GM12878 (cell line): ENCODE data around the gene LRRTM3. TPM values are rescaled to one million over a fixed set of nuclear protein-coding genes. Genes with fewer than 3 reads are reported as not detected.

Experiments used
- ATAC-seq: fragments of 200-7000 bp; cut with Tn5 transposase; 3 replicates; pipeline ENCODE4 v1.9.1; 2020; ENCODE audit warnings: mild to moderate bottlenecking, moderate library complexity
- BruUV-seq: library from RNA; stranded (reverse); fragments of 400-500 nt; replicated peaks from 2 replicates; lab custom pipeline; 2021; lab: Mats Ljungman, UMichigan
- CTCF ChIA-PET: fragments of 300-600 bp; sonication (Branson Sonifier 250); formaldehyde crosslinking; extraction: SDS; loops from one replicate; lab custom pipeline; 2021; ENCODE audit warnings: inconsistent platforms; lab: Yijun Ruan, JAX
- POLR2A ChIA-PET: fragments of 350-600 bp; formaldehyde crosslinking; extraction: SDS; loops from one replicate; lab custom pipeline; 2021; ENCODE audit warnings: inconsistent platforms; lab: Charles Lee
- RAD21 ChIA-PET: fragments of 300-600 bp; sonication (Branson Sonifier 250); formaldehyde crosslinking; loops from one replicate; lab custom pipeline; 2023; ENCODE audit warnings: antibody characterized with exemption; ENCODE audit not compliant: unreplicated experiment; lab: Charles Lee
- SMC1A ChIA-PET: fragments of 300-600 bp; sonication (Branson Sonifier 250); formaldehyde crosslinking; loops from one replicate; lab custom pipeline; 2023; ENCODE audit not compliant: unreplicated experiment, uncharacterized antibody; lab: Charles Lee
- DNase-seq: peaks from one replicate; pipeline ENCODE4 v3.0.0-alpha.2; 2011; ENCODE audit warnings: low read depth, low spot score
- FAIRE-seq: peaks from 3 replicates; lab custom pipeline; 2011; peaks lifted over from hg19 to GRCh38; lab: Jason Lieb, UNC
- H2AFZ ChIP-seq: 2 replicates; pipeline ENCODE4 v1.6.0; 2011; ENCODE audit warnings: low read depth, low read length, control low read depth; ENCODE audit not compliant: control insufficient read depth
- H3K27ac ChIP-seq: 2 replicates; pipeline ENCODE4 v1.5.1; 2011; ENCODE audit warnings: control low read depth; ENCODE audit not compliant: control insufficient read depth, insufficient read depth
- H3K27me3 ChIP-seq, 2 experiments: replicated peaks in 1 of 2; 2 replicates each; pipeline versions ENCODE4 v1.6.0 to v1.6.1; 2011; ENCODE audit warnings: low read length in 1 of 2; ENCODE audit not compliant: control insufficient read depth in 2 of 2, insufficient read depth in 2 of 2
- H3K36me3 ChIP-seq, 2 experiments: 2 replicates each; pipeline ENCODE4 v1.5.1; 2011; ENCODE audit warnings: low read length in 1 of 2; ENCODE audit not compliant: control insufficient read depth in 2 of 2, insufficient read depth in 2 of 2
- H3K4me1 ChIP-seq: 2 replicates; pipeline ENCODE4 v1.6.1; 2011; ENCODE audit warnings: mild to moderate bottlenecking, low read length, moderate library complexity, mixed read lengths; ENCODE audit not compliant: control insufficient read depth, insufficient read depth
- H3K4me2 ChIP-seq: 2 replicates; pipeline ENCODE4 v1.6.0; 2011; ENCODE audit warnings: control low read depth; ENCODE audit not compliant: control insufficient read depth, insufficient read depth
- H3K4me3 ChIP-seq: fragments of 200-600 bp; sonication (generic); 2 replicates; pipeline ENCODE4 v1.5.1; 2016
- H3K79me2 ChIP-seq: 2 replicates; pipeline ENCODE4 v1.6.0; 2011; ENCODE audit warnings: low read length; ENCODE audit not compliant: control insufficient read depth, insufficient read depth
- H3K9ac ChIP-seq: 2 replicates; pipeline ENCODE4 v1.8.0; 2011; ENCODE audit warnings: low read length, control low read depth, mixed read lengths; ENCODE audit not compliant: control insufficient read depth, insufficient read depth
- H3K9me3 ChIP-seq: replicated peaks from 3 replicates; pipeline ENCODE4 v1.5.1; 2011; ENCODE audit warnings: mild to moderate bottlenecking, low read length; ENCODE audit not compliant: control insufficient read depth, insufficient read depth
- H4K20me1 ChIP-seq: 2 replicates; pipeline ENCODE4 v1.6.0; 2011; ENCODE audit not compliant: control insufficient read depth, insufficient read depth
- CBX5 ChIP-seq: sonication (generic); IDR thresholded peaks from 2 replicates; pipeline ENCODE4 v1.6.1; 2016; ENCODE audit warnings: low read depth, moderate library complexity, mild to moderate bottlenecking, inconsistent platforms
- CEBPB ChIP-seq, 2 experiments: fragments of 150-350 bp in 1 of 2; IDR thresholded peaks; 2 replicates each; pipeline ENCODE4 v1.6.1; 2012 to 2014; ENCODE audit warnings: low read depth in 2 of 2, low read length in 2 of 2, borderline replicate concordance in 1 of 2, inconsistent platforms in 1 of 2
- CHD2 ChIP-seq: IDR thresholded peaks from 2 replicates; pipeline ENCODE4 v1.6.1; 2011; ENCODE audit warnings: low read depth, low read length, improper control_type of control experiment, borderline replicate concordance
- FOXK2 ChIP-seq: fragments of 450-650 bp; IDR thresholded peaks from 2 replicates; pipeline ENCODE4 v1.6.1; 2017; ENCODE audit warnings: mild to moderate bottlenecking, moderate library complexity
- FOXM1 ChIP-seq: IDR thresholded peaks from 2 replicates; pipeline ENCODE4 v1.6.1; 2012; ENCODE audit warnings: low read depth, mild to moderate bottlenecking, inconsistent platforms, low read length, moderate library complexity
- IRF4 ChIP-seq: IDR thresholded peaks from 2 replicates; pipeline ENCODE4 v1.6.1; 2011; ENCODE audit warnings: low read depth, low read length
- LARP7 ChIP-seq: fragments of 450-650 bp; IDR thresholded peaks from 2 replicates; pipeline ENCODE4 v1.6.1; 2017; ENCODE audit warnings: mild to moderate bottlenecking
- NR2C2 ChIP-seq: IDR thresholded peaks from 2 replicates; pipeline ENCODE4 v1.6.1; 2011; ENCODE audit warnings: borderline replicate concordance, low read depth; ENCODE audit not compliant: control insufficient read depth, insufficient read length
- NR2F1 ChIP-seq: fragments of 450-650 bp; conservative IDR thresholded peaks from 2 replicates; pipeline ENCODE4 v1.6.1; 2017; ENCODE audit warnings: mild to moderate bottlenecking
- POU2F2 ChIP-seq: IDR thresholded peaks from 3 replicates; pipeline ENCODE4 v1.6.1; 2011; ENCODE audit warnings: low read depth, mild to moderate bottlenecking, low read length, borderline replicate concordance
- SIN3A ChIP-seq: IDR thresholded peaks from 2 replicates; pipeline ENCODE4 v1.6.1; 2012; ENCODE audit warnings: low read depth, low read length, improper control_type of control experiment
- SREBF1 ChIP-seq: IDR thresholded peaks from 2 replicates; pipeline ENCODE4 v1.6.1; 2012; ENCODE audit warnings: mild to moderate bottlenecking, low read length
- SUPT20H ChIP-seq: IDR thresholded peaks from 2 replicates; pipeline ENCODE4 v1.6.1; 2011; ENCODE audit warnings: low read depth, mild to moderate bottlenecking, low read length, moderate library complexity, borderline replicate concordance; ENCODE audit not compliant: control insufficient read depth
- TARDBP ChIP-seq: IDR thresholded peaks from 2 replicates; pipeline ENCODE4 v1.6.1; 2016; ENCODE audit warnings: borderline replicate concordance
- TCF3 ChIP-seq: IDR thresholded peaks from 2 replicates; pipeline ENCODE4 v1.6.1; 2012; ENCODE audit warnings: low read depth, mild to moderate bottlenecking, low read length, borderline replicate concordance; ENCODE audit not compliant: insufficient read depth
- ZBTB33 ChIP-seq: fragments of 450-650 bp; IDR thresholded peaks from 2 replicates; pipeline ENCODE4 v1.6.1; 2017; ENCODE audit warnings: mild to moderate bottlenecking
- ZNF207 ChIP-seq: fragments of 450-650 bp; IDR thresholded peaks from 2 replicates; pipeline ENCODE4 v1.6.1; 2014; ENCODE audit warnings: antibody characterized with exemption, mild to moderate bottlenecking, borderline replicate concordance
- ZNF217 ChIP-seq: fragments of 450-650 bp; IDR thresholded peaks from 2 replicates; pipeline ENCODE4 v1.6.1; 2017; ENCODE audit warnings: antibody characterized with exemption, mild to moderate bottlenecking
- WGBS: methylation state at CpG from one replicate; pipeline ENCODE4 v1.1.6; 2016; ENCODE audit warnings: low lambda C conversion rate; ENCODE audit not compliant: insufficient replicate concordance, insufficient coverage; ENCODE audit errors: missing lambda C conversion rate; 5-methylcytosine and 5-hydroxymethylcytosine counted together
- in situ Hi-C: fragments of 300-500 bp; cut with MboI; formaldehyde crosslinking; loops from 9 replicates; pipeline ENCODE4 v1.14.3; 2018; ENCODE audit warnings: mixed read lengths
- intact Hi-C: fragments of 100-400 bp; cut with micrococcal nuclease; formaldehyde crosslinking; loops from one replicate; pipeline ENCODE4 v1.14.2; 2022; ENCODE audit not compliant: unreplicated experiment
- polyA plus RNA-seq, 11 experiments: library from polyadenylated mRNA; depleted of rRNA in 4 of 11; unstranded in 6 of 11; stranded (reverse) in 5 of 11; fragments of >200 nt; fragmentation: Nextera tagmentation in 4 of 11; fragmentation: Illumina TruSeq in 1 of 11; extraction: Ambion mirVana in 4 of 11; extraction: Trizol in 1 of 11; gene quantifications; 1 replicate in 1 of 11; 2 replicates in 10 of 11; pipeline versions ENCODE4 v1.2.1 to v1.2.3, GENCODE V29; 2011 to 2016; ENCODE audit warnings: inconsistent platforms in 2 of 11, missing spikeins in 2 of 11, low read depth in 1 of 11
- total RNA-seq, 4 experiments: library from RNA; depleted of rRNA in 3 of 4; stranded (reverse); fragments of >200 nt in 3 of 4; fragmentation: Illumina TruSeq in 1 of 4; extraction: Trizol in 1 of 4; gene quantifications; 2 replicates each; pipeline versions ENCODE4 v1.2.1 to v1.2.3, GENCODE V29; 2013 to 2021
- TF ChIP-seq, protein P1 (sequence below): IDR thresholded peaks from 2 replicates; pipeline ENCODE4 v1.6.1; 2012; ENCODE audit warnings: improper control_type of control experiment, low read depth, low read length; ENCODE audit not compliant: insufficient replicate concordance

LRRTM3 gene
- total and polyA plus RNA-seq, 10 of the 15 experiments (the other 5 are each of a cell fraction or from before 2014, with no cell fraction given), result not detected

DNA sequence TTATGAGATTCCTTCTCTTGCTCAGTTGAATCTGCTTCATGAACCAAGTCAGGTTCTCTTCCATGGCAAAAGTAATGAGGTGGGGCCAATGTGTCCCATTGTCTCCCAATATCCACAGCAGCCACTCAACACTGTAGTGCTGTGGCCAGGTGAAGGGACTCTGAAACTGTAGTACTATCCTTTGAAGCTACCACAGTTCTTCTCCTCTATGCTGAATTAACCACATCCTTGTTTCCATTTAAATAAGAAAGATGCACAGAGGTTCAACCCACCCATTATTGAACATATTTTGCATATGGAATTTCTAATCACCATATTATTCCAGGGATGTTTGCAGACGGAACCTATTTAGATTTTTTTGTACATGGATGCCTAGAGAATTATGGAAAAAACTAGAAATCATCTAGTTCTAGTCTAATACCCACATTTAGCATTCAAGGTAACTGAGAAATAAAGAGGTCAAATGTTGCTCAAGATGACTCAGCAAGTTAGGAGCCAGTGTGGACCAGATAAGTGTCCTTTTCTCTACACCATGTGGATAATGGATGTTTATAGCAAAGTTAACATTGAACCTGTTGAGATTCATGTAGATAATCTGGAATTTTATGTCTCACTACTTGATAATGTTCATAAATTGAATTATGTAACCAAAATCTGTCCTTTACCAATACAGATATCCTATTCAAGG is 64.5 kb downstream of the LRRTM3 start:
- no peak overlapping the region for H3K4me3 ChIP-seq
- no peaks in the 10 kb centered on the region for H3K36me3 ChIP-seq
- no peaks in the 10 kb centered on the region for H3K9me3 ChIP-seq
- DNase-seq, result no peak
- RAD21 ChIA-PET, result interaction anchor here (0.6 to 1.4 kb wide), 2 partner anchors 63 to 789 kb away, joined by 3 read pairs; no protein-coding TSS in a partner anchor
- H3K27ac ChIP-seq, result no peak overlapping the region
- no peak overlapping the region for H3K4me2 ChIP-seq
- no peaks in the 10 kb centered on the region for H4K20me1 ChIP-seq
- ATAC-seq, result no peak
- POLR2A ChIA-PET, result no interaction called here
- in situ Hi-C loops, result no loop called here
- H3K79me2 ChIP-seq, result no peaks in the 10 kb centered on the region
- H3K4me1 ChIP-seq, result no peaks in the 10 kb centered on the region
- no peak overlapping the region for H3K9ac ChIP-seq
- SMC1A ChIA-PET, result interaction anchor here (0.9 to 1.3 kb wide), 3 partner anchors 59 to 86 kb away, joined by 3 to 4 read pairs (median 4); partner anchors contain the start of gene LRRTM3
- no peaks in the 10 kb centered on the region for H3K27me3 ChIP-seq
- CTCF ChIA-PET, result interaction anchor here (0.8 to 1.5 kb wide), 2 partner anchors 9 to 12 kb away, joined by 3 to 4 read pairs; no protein-coding TSS in a partner anchor
- intact Hi-C loops, result no loop called here
- BruUV-seq, result no TSS peak
- no peak overlapping the region for H2AFZ ChIP-seq
- FAIRE-seq, result no peak
- 0% methylated on average over 1 of the region's 1 CpG for WGBS
- TF ChIP-seq ZNF207, result no peak
- no peak for TF ChIP-seq TCF3
- TF ChIP-seq ZBTB33, result no peak
- no peak for TF ChIP-seq NR2F1
- TF ChIP-seq, protein P1, sequence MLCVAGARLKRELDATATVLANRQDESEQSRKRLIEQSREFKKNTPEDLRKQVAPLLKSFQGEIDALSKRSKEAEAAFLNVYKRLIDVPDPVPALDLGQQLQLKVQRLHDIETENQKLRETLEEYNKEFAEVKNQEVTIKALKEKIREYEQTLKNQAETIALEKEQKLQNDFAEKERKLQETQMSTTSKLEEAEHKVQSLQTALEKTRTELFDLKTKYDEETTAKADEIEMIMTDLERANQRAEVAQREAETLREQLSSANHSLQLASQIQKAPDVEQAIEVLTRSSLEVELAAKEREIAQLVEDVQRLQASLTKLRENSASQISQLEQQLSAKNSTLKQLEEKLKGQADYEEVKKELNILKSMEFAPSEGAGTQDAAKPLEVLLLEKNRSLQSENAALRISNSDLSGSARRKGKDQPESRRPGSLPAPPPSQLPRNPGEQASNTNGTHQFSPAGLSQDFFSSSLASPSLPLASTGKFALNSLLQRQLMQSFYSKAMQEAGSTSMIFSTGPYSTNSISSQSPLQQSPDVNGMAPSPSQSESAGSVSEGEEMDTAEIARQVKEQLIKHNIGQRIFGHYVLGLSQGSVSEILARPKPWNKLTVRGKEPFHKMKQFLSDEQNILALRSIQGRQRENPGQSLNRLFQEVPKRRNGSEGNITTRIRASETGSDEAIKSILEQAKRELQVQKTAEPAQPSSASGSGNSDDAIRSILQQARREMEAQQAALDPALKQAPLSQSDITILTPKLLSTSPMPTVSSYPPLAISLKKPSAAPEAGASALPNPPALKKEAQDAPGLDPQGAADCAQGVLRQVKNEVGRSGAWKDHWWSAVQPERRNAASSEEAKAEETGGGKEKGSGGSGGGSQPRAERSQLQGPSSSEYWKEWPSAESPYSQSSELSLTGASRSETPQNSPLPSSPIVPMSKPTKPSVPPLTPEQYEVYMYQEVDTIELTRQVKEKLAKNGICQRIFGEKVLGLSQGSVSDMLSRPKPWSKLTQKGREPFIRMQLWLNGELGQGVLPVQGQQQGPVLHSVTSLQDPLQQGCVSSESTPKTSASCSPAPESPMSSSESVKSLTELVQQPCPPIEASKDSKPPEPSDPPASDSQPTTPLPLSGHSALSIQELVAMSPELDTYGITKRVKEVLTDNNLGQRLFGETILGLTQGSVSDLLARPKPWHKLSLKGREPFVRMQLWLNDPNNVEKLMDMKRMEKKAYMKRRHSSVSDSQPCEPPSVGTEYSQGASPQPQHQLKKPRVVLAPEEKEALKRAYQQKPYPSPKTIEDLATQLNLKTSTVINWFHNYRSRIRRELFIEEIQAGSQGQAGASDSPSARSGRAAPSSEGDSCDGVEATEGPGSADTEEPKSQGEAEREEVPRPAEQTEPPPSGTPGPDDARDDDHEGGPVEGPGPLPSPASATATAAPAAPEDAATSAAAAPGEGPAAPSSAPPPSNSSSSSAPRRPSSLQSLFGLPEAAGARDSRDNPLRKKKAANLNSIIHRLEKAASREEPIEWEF, result no peak
- TF ChIP-seq FOXK2, result no peak
- no peak for TF ChIP-seq POU2F2
- TF ChIP-seq CBX5, result no peak
- TF ChIP-seq SREBF1, result no peak
- no peak for TF ChIP-seq ZNF217
- no peak for TF ChIP-seq CEBPB (IDR thresholded peaks at IDR 0.05; ENCODE audit: borderline replicate concordance in 1 of 2, low read depth in 2 of 2, low read length in 2 of 2)
- no peak for TF ChIP-seq CHD2
- TF ChIP-seq TARDBP, result no peak
- TF ChIP-seq LARP7, result no peak
- no peak for TF ChIP-seq SUPT20H
- TF ChIP-seq IRF4, result no peak
- TF ChIP-seq NR2C2, result no peak
- TF ChIP-seq SIN3A, result no peak
- TF ChIP-seq FOXM1, result no peak
